Muscle of back (tissue), 11 donors: Measurements from ENCODE around the gene SMG6. TPM values are rescaled to one million over a fixed set of nuclear protein-coding genes. Genes with fewer than 3 reads are reported as not detected.
"Not testable (repeated sequence)": the region's sequence is repeated elsewhere in the genome, so short reads cannot be mapped to it uniquely, and the experiment has no call there.

Source experiments
- DNase-seq, 3 donors: peaks; one replicate each; pipeline versions ENCODE4 v3.0.0 to v3.0.0-alpha.2; 2013
- polyA plus RNA-seq, 10 donors: library from polyadenylated mRNA; unstranded; fragments of 120-200 nt; gene quantifications; one replicate each; pipeline ENCODE4 v1.2.1, GENCODE V29; 2013; ENCODE audit not compliant: insufficient read length in 10 of 10

SMG6 gene
- polyA plus RNA-seq, 10 donors: 12.5 to 20.1 (median 16.8) TPM

GRCh38 chr17:2312736-2313135 is 9.2 kb upstream of the SMG6 start:
- no peak for DNase-seq

GRCh38 chr17:2309338-2310154 is 6.0 kb upstream of the SMG6 start:
- no peak for DNase-seq

GRCh38 chr17:2304931-2305330 is 1.3 kb upstream of the SMG6 start:
- DNase-seq: no peak

- DNase-seq: no peak
Measured at GRCh38 chr17:2302778-2303203, 794 bp downstream of the SMG6 start.

- no peak for DNase-seq
Measured at GRCh38 chr17:2299756-2300155, 3.8 kb downstream of the SMG6 start.

- DNase-seq: no peak
Measured at GRCh38 chr17:2299136-2299535, 4.4 kb downstream of the SMG6 start.

GRCh38 chr17:2297023-2297422 is 6.6 kb downstream of the SMG6 start:
- DNase-seq: no peak

GRCh38 chr17:2295575-2295974 is 8.0 kb downstream of the SMG6 start:
- no peak for DNase-seq

- no peak for DNase-seq
Measured at GRCh38 chr17:2292100-2292499, 11.5 kb downstream of the SMG6 start.

- DNase-seq: no peak
Measured at GRCh38 chr17:2289878-2290478, 13.6 kb downstream of the SMG6 start.

GRCh38 chr17:2283302-2283701 is 20.3 kb downstream of the SMG6 start:
- no peak for DNase-seq

- DNase-seq: peak; percentile 71 to 82 (median 78)
Measured at GRCh38 chr17:2282297-2282873, 21.2 kb downstream of the SMG6 start.

- DNase-seq: no peak
Measured at GRCh38 chr17:2279707-2280106, 23.9 kb downstream of the SMG6 start.

- no peak for DNase-seq
Measured at GRCh38 chr17:2277429-2278170, 26.0 kb downstream of the SMG6 start.

GRCh38 chr17:2275722-2276121 is 27.9 kb downstream of the SMG6 start:
- DNase-seq: no peak

GRCh38 chr17:2274414-2274813 is 29.2 kb downstream of the SMG6 start:
- DNase-seq: no peak

- no peak for DNase-seq
Measured at GRCh38 chr17:2271985-2272702, 31.4 kb downstream of the SMG6 start.

GRCh38 chr17:2267354-2267753 is 36.2 kb downstream of the SMG6 start:
- no peak for DNase-seq

- DNase-seq: no peak
Measured at GRCh38 chr17:2266865-2267228, 36.7 kb downstream of the SMG6 start.

- DNase-seq: no peak
Measured at GRCh38 chr17:2266045-2266864, 37.3 kb downstream of the SMG6 start.

GRCh38 chr17:2265166-2265565 is 38.4 kb downstream of the SMG6 start:
- not testable (repeated sequence) for DNase-seq
